GM21515 (cell line): Measurements from ENCODE around the gene HS3ST2.
"Not testable (repeated sequence)": the region's sequence is repeated elsewhere in the genome, so short reads cannot be mapped to it uniquely, and the experiment has no call there.

Source experiments
- ATAC-seq: cut with Tn5 transposase; IDR thresholded peaks from one replicate; pipeline ENCODE4 v1.9.1; 2021; ENCODE audit not compliant: unreplicated experiment

HS3ST2 gene

GRCh38 chr16:22929461-22929860, 115.5 kb downstream of the HS3ST2 start:
- no peak for ATAC-seq

GRCh38 chr16:22932032-22932771, 118.2 kb downstream of the HS3ST2 start:
- ATAC-seq: no peak

GRCh38 chr16:22933173-22933572, 119.2 kb downstream of the HS3ST2 start:
- no peak for ATAC-seq

- ATAC-seq: no peak
Measured at GRCh38 chr16:22934786-22935185, 120.8 kb downstream of the HS3ST2 start.

GRCh38 chr16:22937169-22937568, 123.2 kb downstream of the HS3ST2 start:
- no peak for ATAC-seq

- ATAC-seq: no peak
Measured at GRCh38 chr16:22938647-22939046, 124.7 kb downstream of the HS3ST2 start.

- ATAC-seq: not testable (repeated sequence)
Measured at GRCh38 chr16:22939744-22940363, 125.9 kb downstream of the HS3ST2 start.

GRCh38 chr16:22941970-22942501, 128.1 kb downstream of the HS3ST2 start:
- ATAC-seq: no peak

- no peak for ATAC-seq
Measured at GRCh38 chr16:22942811-22943210, 128.8 kb downstream of the HS3ST2 start.

- no peak for ATAC-seq
Measured at GRCh38 chr16:22945361-22945760, 131.4 kb downstream of the HS3ST2 start.

GRCh38 chr16:22946433-22946832, 132.5 kb downstream of the HS3ST2 start:
- no peak for ATAC-seq

GRCh38 chr16:22948058-22948602, 134.2 kb downstream of the HS3ST2 start:
- no peak for ATAC-seq

- no peak for ATAC-seq
Measured at GRCh38 chr16:22948603-22949368, 134.8 kb downstream of the HS3ST2 start.

GRCh38 chr16:22955461-22956070, 141.6 kb downstream of the HS3ST2 start:
- no peak for ATAC-seq

GRCh38 chr16:22961206-22961605, 147.2 kb downstream of the HS3ST2 start:
- no peak for ATAC-seq

GRCh38 chr16:22962905-22963304, 148.9 kb downstream of the HS3ST2 start:
- ATAC-seq: no peak
